ENCODE data around the gene GAREM1.

GAREM1 gene

GRCh38 chr18:32290810-32291209, 179.9 kb downstream of the GAREM1 start:
- no peak for DNase-seq (ENCODE audit: low spot score)

DNA sequence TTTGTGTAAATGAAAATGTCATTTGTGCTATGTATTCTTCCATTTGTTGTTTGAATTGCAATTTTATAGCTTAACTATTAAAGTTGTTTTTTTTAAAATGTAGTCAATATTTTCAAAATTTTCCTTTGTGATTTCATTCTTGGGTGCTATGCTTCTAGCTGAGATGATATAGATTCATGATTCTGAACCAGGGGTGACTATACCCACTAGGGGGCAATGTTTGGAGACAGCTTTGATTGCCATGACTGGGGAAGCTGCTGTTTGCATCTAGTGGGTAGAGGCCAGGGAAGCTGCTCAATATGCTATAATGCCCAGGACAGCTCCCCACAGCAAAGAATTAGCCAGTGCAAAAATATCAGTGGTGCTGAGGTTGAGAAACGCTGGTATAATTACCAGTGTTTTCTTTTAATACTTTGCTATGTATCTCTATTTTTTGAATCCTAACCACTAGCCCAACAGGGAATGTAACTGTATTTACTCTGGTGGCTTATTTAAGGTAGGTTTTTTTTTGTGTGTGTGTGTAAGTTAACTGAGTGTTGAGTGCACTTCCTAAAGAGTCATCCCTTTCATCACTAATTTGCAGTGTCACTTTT, 181.1 kb downstream of the GAREM1 start:
- peak; percentile 81 for DNase-seq (ENCODE audit: low spot score)

DNA sequence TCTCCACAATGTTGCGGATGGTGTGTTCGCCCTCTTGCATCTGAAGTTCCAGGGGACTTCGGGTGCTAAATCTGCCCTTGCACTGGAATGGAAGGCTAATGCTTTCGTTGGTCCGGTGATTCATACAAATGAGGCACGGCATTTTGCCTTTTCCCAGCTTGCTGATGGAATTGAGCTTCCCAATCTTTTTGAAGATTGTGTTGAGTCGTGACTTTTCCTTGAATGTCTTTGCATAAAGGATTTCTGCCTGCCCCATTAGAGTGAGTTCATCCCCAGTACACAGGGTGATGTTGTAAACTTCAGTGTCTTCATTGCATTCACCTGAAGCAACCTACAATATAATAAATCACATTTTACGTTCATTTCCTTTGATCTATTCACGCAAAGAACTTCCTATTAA, 182.8 kb downstream of the GAREM1 start:
- DNase-seq (ENCODE audit: low spot score) = no peak

GRCh38 chr18:32287249-32287648, 183.4 kb downstream of the GAREM1 start:
- DNase-seq (ENCODE audit: low spot score) = no peak

- no peak for DNase-seq (ENCODE audit: low spot score)
Measured at GRCh38 chr18:32286749-32287148, 183.9 kb downstream of the GAREM1 start.

DNA sequence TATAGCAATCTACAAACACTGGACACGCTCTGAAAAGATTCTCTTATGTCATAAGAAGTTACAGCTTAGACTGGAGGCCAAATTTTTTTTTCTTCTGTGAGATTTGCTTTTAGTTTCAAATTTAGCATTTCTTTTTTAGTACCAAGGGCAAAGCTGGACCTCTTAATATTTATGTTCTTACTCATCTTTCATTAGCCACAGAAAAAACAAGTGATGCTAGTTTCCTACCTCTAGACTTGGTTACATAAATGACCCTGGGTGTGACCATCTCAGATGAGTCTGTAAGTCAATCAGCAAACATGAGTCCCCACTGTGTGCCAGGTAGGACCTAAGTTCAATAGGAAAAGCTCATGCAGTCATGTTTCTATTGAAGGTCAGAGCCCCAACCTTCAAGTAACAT, 186.4 kb downstream of the GAREM1 start:
- no peak for DNase-seq (ENCODE audit: low spot score)

DNA sequence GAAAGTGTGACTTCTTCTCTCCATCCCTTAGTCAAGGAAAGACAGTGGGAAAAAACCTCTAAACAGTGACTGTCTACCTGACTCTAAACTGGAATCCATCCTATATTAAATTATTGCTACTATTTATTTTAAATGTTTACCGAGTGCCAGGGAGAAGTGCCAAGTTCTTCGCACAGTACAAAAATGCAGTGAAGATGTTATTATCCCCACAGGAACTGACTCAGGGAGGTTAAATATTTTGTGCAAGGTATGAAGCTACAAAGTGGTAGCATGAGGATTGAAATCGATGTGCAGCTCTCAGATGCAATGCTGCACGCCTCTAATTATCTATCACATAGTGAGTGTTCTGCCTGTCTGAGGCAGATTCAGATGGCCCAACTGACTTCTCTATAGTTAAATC, 189.8 kb downstream of the GAREM1 start:
- DNase-seq (ENCODE audit: low spot score) = no peak

- DNase-seq (ENCODE audit: low spot score) = no peak
Measured at GRCh38 chr18:32280188-32280783, 190.4 kb downstream of the GAREM1 start.

- DNase-seq (ENCODE audit: low spot score) = no peak
Measured at GRCh38 chr18:32278177-32278799, 192.4 kb downstream of the GAREM1 start.

- DNase-seq (ENCODE audit: low spot score) = no peak
Measured at GRCh38 chr18:32277549-32277948, 193.1 kb downstream of the GAREM1 start.

DNA sequence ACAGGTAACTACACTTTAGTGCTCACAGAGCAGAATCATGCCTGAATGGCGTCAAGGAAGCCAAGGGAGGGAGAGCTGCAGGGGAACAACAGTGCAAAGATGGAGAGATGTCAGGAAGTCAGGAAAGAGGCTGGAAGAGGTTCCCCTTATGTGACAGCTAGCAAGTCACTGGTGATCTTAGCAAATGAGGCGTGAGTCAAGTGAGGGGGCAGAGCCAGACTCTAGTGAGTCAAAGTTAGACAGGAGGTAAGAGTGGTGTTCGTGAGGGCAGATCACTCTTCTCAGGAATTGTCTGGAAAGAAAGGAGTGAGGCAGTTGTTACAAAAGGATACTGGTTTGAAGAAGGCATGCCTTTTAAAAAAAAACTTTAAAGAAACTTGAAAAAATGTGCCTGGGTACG, 193.8 kb downstream of the GAREM1 start:
- DNase-seq (ENCODE audit: low spot score) = no peak

GRCh38 chr18:32276256-32276655, 194.4 kb downstream of the GAREM1 start:
- no peak for DNase-seq (ENCODE audit: low spot score)

GRCh38 chr18:32275221-32275620, 195.5 kb downstream of the GAREM1 start:
- DNase-seq (ENCODE audit: low spot score) = no peak

DNA sequence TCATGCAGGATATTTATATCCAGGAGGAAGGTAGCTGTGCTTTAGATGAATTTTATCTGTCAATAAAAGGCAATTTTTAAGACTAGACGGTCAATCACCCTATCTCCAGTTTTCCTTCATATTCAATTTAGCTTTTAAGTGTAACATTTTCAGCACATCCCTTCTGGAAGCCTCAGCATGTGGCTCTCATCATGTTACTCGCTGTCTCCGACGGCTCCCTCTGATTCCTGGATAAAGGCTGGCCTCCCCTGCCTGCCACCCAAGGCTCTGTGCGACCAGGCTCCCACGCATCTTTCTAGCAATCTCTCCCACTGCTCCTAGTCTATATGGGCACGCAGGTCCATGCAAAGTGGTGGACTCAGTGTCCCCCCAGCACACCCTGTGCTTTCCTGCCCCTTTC, 196.4 kb downstream of the GAREM1 start:
- DNase-seq (ENCODE audit: low spot score) = no peak

DNA sequence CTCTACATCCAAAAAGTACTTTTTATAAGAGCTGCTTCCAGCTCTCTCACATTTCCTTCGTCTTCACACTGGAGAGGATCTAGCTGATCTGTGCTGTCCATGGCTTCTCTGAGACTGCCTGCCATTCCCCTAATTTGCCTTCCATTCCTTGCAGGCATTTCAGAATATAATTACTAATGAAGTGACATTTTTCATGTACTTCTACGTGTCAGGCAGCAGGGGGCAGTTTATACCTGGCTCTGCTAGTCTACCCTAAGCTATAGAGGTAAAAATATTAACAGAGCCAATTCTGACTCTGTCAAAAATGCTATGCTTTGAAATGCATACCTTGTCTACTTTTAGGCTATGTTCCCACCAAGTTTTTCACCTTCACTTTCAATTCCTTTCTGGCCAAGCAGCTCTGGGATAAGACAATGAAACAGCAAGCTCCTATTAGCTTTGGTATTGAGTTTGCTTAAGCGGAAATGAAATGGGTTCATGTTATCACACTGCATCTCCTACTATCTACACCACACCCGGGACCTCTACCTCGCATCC, 198.9 kb downstream of the GAREM1 start:
- peak; percentile 78 for DNase-seq (ENCODE audit: low spot score)

GRCh38 chr18:32270341-32270740, 200.3 kb downstream of the GAREM1 start:
- no peak for DNase-seq (ENCODE audit: low spot score)

DNA sequence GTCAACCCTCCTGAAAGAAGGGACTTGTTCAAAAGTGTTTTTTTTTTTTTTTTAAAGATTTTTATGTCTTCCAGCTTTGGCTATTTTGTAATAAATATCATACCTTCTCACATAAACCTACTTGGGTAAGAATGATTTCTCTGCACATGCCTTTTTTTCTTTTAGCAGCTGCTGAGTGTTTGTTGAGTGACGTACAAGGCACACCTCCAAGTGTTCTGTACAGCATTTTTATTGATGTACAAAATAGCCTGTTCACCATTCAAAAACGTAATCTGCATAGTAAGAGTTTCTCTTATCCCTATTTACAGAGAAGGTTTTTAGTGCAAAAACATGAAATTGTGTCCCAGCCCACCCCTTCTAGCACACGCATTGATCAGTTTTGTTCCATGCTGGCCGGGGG, 203.2 kb downstream of the GAREM1 start:
- no peak for DNase-seq (ENCODE audit: low spot score)

DNA sequence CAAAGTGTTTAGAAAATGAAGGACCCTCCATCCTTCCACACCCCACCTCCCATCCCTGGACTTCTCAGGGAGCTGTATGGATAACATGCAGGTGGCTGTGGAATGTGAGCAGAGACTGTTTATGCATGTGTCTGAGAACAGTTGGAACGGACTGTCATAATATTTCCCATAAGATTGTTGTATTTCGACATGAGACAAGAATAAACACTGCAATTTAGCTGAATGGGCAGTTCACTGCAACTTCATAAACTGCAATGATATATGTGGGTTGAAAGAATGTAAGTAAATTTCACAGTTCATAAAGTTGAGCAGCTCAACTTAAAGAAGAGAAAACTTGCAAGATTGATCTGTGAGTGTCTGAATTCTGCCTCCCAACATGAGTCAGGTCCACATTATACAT, 206.3 kb downstream of the GAREM1 start:
- DNase-seq (ENCODE audit: low spot score) = no peak

- no peak for DNase-seq (ENCODE audit: low spot score)
Measured at GRCh38 chr18:32262092-32262491, 208.6 kb downstream of the GAREM1 start.

GRCh38 chr18:32261003-32261402, 209.7 kb downstream of the GAREM1 start:
- no peak for DNase-seq (ENCODE audit: low spot score)

- no peak for DNase-seq (ENCODE audit: low spot score)
Measured at GRCh38 chr18:32259553-32259952, 211.1 kb downstream of the GAREM1 start.

- no peak for DNase-seq (ENCODE audit: low spot score)
Measured at GRCh38 chr18:32258558-32259204, 212.0 kb downstream of the GAREM1 start.

DNA sequence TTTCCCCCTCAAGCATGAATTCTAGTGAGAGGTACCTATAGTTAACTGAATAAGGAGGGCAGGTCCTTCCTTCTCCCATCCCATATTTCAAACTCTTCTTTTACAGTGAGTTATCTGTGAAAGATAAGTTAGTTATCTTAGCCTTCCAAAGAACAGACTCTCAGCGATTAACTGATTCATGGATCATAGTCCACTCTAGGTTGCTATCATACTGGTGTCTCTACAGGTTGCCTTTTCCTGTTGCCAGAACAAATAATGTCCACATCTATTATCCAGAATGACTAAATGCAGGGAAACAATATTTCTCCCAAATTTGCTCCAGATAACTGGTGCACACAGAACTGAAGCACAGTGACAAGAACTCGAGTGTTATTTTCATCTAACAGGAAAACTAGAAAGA, 212.5 kb downstream of the GAREM1 start:
- no peak for DNase-seq (ENCODE audit: low spot score)
